Esophagus mucosa (tissue), 1 donor: ENCODE results near the gene PPFIA3. TPM values are rescaled to one million over a fixed set of nuclear protein-coding genes. Genes with fewer than 3 reads are reported as not detected.
A peak's percentile ranks its signal among the peaks of the same experiment; 100 is the strongest.
"Not testable (repeated sequence)": the region's sequence is repeated elsewhere in the genome, so short reads cannot be mapped to it uniquely, and the experiment has no call there.

Source experiments
- ATAC-seq: fragments of 200-7000 bp; cut with Tn5 transposase; one replicate; pipeline ENCODE4 v1.9.1; 2020
- total RNA-seq: library from RNA; stranded (reverse); gene quantifications from one replicate; pipeline ENCODE4 v1.2.4, GENCODE V29; 2023
- donor health status: DM: yes; HTN: yes; CAD: no.

Gene PPFIA3
- total RNA-seq, 1 donor from 2014 or later = 9.2 TPM

- peak; percentile 49 for ATAC-seq
Measured at GRCh38 chr19:49150106-49150943, 31.0 kb downstream of the PPFIA3 start.

GRCh38 chr19:49150944-49151243, 31.6 kb downstream of the PPFIA3 start:
- ATAC-seq = no peak

GRCh38 chr19:49151267-49152118, 32.1 kb downstream of the PPFIA3 start:
- ATAC-seq = peak; percentile 65

GRCh38 chr19:49152119-49152550, 32.8 kb downstream of the PPFIA3 start:
- ATAC-seq = no peak

GRCh38 chr19:49153167-49153809, 33.9 kb downstream of the PPFIA3 start:
- ATAC-seq = no peak

- no peak for ATAC-seq
Measured at GRCh38 chr19:49154279-49154678, 34.9 kb downstream of the PPFIA3 start.

- no peak for ATAC-seq
Measured at GRCh38 chr19:49155005-49155819, 35.9 kb downstream of the PPFIA3 start, which contains the start of gene HRC. Gene HRC, minus strand, starts transcription at chr19:49155396. Its CDS starts 159 bp downstream, at chr19:49155237.

- no peak for ATAC-seq
Measured at GRCh38 chr19:49155820-49156346, 36.5 kb downstream of the PPFIA3 start.

- ATAC-seq = peak; percentile 88
Measured at GRCh38 chr19:49157445-49158224, 38.3 kb downstream of the PPFIA3 start, which contains the start of gene TRPM4. Gene TRPM4, plus strand, starts transcription at chr19:49157792. Its CDS starts 75 bp downstream, at chr19:49157867.

GRCh38 chr19:49160450-49161189, 41.3 kb downstream of the PPFIA3 start:
- ATAC-seq = no peak

- no peak for ATAC-seq
Measured at GRCh38 chr19:49161987-49162386, 42.6 kb downstream of the PPFIA3 start.

GRCh38 chr19:49165111-49165750, 45.9 kb downstream of the PPFIA3 start:
- ATAC-seq = peak; percentile 64

GRCh38 chr19:49165865-49166301, 46.5 kb downstream of the PPFIA3 start:
- peak; percentile 42 for ATAC-seq

- ATAC-seq = peak; percentile 12
Measured at GRCh38 chr19:49167857-49168409, 48.6 kb downstream of the PPFIA3 start.

- ATAC-seq = no peak
Measured at GRCh38 chr19:49168421-49168820, 49.1 kb downstream of the PPFIA3 start.

- no peak for ATAC-seq
Measured at GRCh38 chr19:49173198-49173597, 53.9 kb downstream of the PPFIA3 start.

GRCh38 chr19:49180659-49181058, 61.3 kb downstream of the PPFIA3 start:
- ATAC-seq = no peak

- ATAC-seq = not testable (repeated sequence)
Measured at GRCh38 chr19:49182010-49182847, 62.9 kb downstream of the PPFIA3 start.
